Activated T-cell treated with anti-CD3 and anti-CD28 coated beads, Interleukin-2, amount 50 U/mL, for 4 hours (primary cell): ENCODE data around the gene HMX2. TPM values are rescaled to one million over a fixed set of nuclear protein-coding genes. Genes with fewer than 3 reads are reported as not detected.
"Not testable (repeated sequence)": the region's sequence is repeated elsewhere in the genome, so short reads cannot be mapped to it uniquely, and the experiment has no call there.

Experiments
- ATAC-seq, 2 donors: fragments of 200-7000 bp; cut with Tn5 transposase; one replicate each; pipeline ENCODE4 v1.10.0; 2021
- DNase-seq: peaks from one replicate; pipeline ENCODE4 v3.0.0-alpha.2; 2020
- H3K27me3 Mint-ChIP-seq: one replicate; pipeline ENCODE4 v1.8.0; 2021; ENCODE audit warnings: low read depth, mixed read lengths
- H3K36me3 Mint-ChIP-seq: one replicate; pipeline ENCODE4 v1.8.0; 2022; ENCODE audit warnings: mixed read lengths; ENCODE audit not compliant: insufficient read depth
- H3K4me1 Mint-ChIP-seq: one replicate; pipeline ENCODE4 v1.8.0; 2021; ENCODE audit warnings: low read depth, mixed read lengths
- H3K4me3 Mint-ChIP-seq: one replicate; pipeline ENCODE4 v1.8.0; 2021; ENCODE audit warnings: mild to moderate bottlenecking, moderate library complexity, mixed read lengths
- H3K9me3 Mint-ChIP-seq: one replicate; pipeline ENCODE4 v1.8.0; 2021; ENCODE audit warnings: mixed read lengths
- total RNA-seq, 3 donors: library from RNA; stranded (reverse); gene quantifications; one replicate each; pipeline ENCODE4 v1.2.1, GENCODE V29; 2021

Gene HMX2
- total RNA-seq, 3 donors from 2014 or later = 0.11 TPM; not detected in 2

DNA sequence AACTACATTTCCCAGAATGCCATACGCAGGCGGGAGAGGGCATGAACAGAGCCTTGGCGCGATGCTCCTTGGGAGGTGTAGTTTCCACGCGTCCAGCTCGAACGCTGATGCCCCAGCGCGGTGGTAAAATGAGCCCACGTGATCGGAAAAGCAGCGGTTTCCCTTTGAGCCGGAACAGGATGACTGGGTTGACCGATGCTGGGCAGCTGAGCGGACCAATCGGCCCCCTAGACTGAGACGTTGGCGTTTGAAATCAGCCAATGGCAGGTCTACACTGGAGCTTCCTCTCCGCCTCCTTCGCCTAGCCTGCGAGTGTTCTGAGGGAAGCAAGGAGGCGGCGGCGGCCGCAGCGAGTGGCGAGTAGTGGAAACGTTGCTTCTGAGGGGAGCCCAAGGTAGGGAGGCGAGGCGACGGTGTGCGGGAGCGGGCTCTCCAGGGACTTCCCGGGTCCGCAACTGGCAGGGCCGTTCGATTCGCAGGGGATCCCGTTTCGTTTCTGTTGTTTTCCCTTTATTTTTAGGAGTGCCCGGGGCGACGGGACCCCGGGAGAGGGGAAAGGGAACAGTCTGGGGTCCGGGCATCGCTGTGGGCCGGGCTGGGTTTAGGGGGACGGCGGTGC, 6.3 kb downstream of the HMX2 start, which contains the start of gene BUB3:
Gene BUB3 (plus strand): TSS at position 311 of the 619 bp plus-strand sequence. CDS start 516 bp downstream, outside the sequence.
- Mint-ChIP-seq H3K9me3 (no peaks in the 10 kb centered on the region), H3K27me3 (peaks cover 17% of the 10 kb centered on the region), H3K4me3 (peak within 1 kb of the TSS; percentile 91), H3K36me3 (peaks cover 34% of the 10 kb centered on the region), H3K4me1 (peaks cover 69% of the 10 kb centered on the region)
- DNase-seq = peak; percentile 90
- peak; percentile 92 to 94 for ATAC-seq

DNA sequence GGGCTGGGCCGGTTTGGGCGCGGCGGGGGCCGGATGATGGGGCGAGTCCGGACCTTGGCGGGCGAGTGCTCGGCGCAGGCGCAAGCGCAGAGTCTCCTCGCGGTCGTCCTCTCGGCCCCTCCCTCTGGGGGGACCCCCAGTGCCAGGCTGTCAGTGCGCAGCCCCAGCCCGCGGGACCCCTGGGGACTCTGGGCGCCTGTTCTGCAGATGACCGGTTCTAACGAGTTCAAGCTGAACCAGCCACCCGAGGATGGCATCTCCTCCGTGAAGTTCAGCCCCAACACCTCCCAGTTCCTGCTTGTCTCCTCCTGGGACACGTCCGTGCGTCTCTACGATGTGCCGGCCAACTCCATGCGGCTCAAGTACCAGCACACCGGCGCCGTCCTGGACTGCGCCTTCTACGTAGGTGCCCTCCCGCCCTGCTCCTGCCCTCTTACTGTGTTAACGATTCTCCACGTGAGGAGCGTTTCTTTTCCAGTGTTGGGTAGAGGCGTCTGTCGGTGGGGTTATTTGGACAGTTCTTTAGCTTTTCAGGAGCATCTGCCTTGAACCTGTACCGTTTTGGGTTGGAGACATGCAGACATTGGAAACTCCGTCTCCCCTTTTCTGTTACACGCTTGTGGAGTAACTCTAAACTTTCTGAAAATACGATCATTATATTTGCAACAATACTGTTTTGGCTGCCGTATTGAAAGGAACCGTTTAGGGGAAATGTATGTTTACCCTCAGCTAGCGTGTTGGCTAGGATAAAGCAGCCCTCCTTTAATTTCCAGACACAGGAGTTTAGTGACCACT, 7.0 kb downstream of the HMX2 start:
- peaks cover 15% of the 10 kb centered on the region for H3K27me3 Mint-ChIP-seq
- ATAC-seq = peak; percentile 44 to 50
- H3K9me3 Mint-ChIP-seq = no peaks in the 10 kb centered on the region
- H3K4me3 Mint-ChIP-seq = peak overlapping the region; percentile 91
- H3K36me3 Mint-ChIP-seq = peaks cover 38% of the 10 kb centered on the region
- H3K4me1 Mint-ChIP-seq = peaks cover 73% of the 10 kb centered on the region
- DNase-seq = peak; percentile 21

DNA sequence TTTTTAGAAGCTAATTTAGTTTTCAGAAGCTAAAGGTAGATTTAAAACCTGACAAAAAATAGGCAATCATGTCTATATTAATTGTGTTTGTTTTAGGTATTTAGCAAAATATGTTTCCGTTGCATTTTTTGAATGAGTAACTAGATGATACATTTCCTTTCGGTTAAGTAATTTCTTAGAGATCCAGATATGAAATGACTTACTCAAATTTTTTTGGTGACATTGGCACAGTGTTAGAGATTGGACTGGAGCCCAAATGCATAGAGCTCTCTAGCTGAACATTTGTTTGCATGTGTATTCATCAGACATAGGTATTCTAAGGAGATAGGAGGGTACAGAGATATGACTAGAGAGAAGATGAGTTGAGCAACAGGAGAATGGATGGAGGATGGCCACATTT, 8.1 kb downstream of the HMX2 start:
- ATAC-seq = no peak
- peaks cover 45% of the 10 kb centered on the region for H3K36me3 Mint-ChIP-seq

DNA sequence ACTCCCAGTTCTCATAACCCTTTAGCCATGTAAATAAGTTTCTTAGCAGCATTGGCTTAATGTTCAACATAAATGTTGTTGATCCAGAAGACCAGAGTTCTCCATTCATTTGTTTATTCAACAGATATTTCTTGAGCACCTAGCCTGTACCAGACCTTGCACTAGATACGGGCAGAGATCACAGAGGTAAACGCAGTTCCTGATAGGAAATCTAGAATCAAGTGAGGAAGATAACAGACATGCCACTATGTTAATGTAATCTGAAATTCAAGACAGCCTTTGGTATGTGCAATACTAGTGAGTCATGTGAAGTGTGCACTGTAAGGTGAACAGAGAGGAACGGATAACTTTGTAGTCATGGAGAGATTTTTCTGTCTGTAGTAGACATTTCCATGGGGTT, 9.3 kb downstream of the HMX2 start:
- Mint-ChIP-seq H3K36me3 (peaks cover 54% of the 10 kb centered on the region), H3K9me3 (no peaks in the 10 kb centered on the region), H3K27me3 (no peaks in the 10 kb centered on the region), H3K4me3 (peak overlapping the region; percentile 2), H3K4me1 (peaks cover 76% of the 10 kb centered on the region)
- ATAC-seq (no peak), DNase-seq (no peak)

More for the DNA sequence above, 8.1 kb downstream of the HMX2 start:
- DNase-seq = no peak
- Mint-ChIP-seq H3K4me3 (peak overlapping the region; percentile 91), H3K9me3 (no peaks in the 10 kb centered on the region), H3K27me3 (peaks cover 5% of the 10 kb centered on the region), H3K4me1 (peaks cover 74% of the 10 kb centered on the region)

DNA sequence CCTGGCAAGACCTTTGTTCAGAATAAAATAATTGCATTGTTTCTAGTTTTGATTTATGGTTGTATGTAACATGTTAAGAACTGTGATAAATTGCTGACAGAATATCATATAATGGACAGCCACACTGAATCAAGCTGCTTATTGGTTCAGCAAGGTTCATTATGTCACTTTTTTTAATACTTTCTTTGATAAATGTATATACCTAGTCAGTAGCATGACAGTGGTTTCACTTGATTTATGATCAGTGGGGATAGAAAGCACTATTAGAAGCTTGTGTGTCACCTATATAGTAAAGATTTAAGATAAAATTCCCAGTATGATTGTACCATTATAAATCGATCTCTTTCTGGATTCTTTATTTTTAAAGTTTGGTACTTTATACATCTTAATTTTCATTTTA, 10.7 kb downstream of the HMX2 start:
- H3K36me3 Mint-ChIP-seq = peaks cover 62% of the 10 kb centered on the region
- H3K9me3 Mint-ChIP-seq = no peaks in the 10 kb centered on the region
- peaks cover 73% of the 10 kb centered on the region for H3K4me1 Mint-ChIP-seq
- DNase-seq (no peak), ATAC-seq (no peak)
- peak overlapping the region; percentile 9 for H3K4me3 Mint-ChIP-seq
- H3K27me3 Mint-ChIP-seq = no peaks in the 10 kb centered on the region

DNA sequence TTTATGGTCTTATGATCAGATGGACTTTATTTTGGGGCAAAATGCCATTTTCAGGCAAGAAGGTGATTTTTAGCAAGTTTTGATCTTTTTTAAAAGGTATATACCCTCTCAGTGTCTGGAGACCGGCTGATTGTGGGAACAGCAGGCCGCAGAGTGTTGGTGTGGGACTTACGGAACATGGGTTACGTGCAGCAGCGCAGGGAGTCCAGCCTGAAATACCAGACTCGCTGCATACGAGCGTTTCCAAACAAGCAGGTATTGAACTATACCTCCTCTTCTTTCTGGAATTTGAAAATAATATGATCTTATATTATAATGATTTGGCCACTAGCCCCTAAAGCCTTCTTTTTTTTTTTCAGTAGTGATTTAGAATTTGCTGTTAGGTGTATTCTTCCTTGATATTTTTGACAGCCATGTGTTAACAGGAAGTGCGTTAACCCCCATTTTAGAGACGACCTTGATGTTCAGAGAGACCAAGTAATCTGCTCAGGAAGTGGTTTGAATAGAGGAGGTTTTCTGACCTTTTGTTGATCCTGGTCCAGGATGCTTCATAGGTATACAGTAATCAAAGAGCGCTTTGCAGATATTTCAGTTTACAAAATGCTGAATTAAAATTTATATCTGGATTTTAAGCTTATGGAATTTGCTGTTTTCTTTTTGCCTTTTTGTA, 12.5 kb downstream of the HMX2 start:
- ATAC-seq = peak; percentile 71 to 82
- peaks cover 68% of the 10 kb centered on the region for H3K4me1 Mint-ChIP-seq
- H3K36me3 Mint-ChIP-seq = peaks cover 66% of the 10 kb centered on the region
- H3K4me3 Mint-ChIP-seq = peak overlapping the region; percentile 42
- no peak for DNase-seq
- H3K9me3 Mint-ChIP-seq = no peaks in the 10 kb centered on the region
- no peaks in the 10 kb centered on the region for H3K27me3 Mint-ChIP-seq

DNA sequence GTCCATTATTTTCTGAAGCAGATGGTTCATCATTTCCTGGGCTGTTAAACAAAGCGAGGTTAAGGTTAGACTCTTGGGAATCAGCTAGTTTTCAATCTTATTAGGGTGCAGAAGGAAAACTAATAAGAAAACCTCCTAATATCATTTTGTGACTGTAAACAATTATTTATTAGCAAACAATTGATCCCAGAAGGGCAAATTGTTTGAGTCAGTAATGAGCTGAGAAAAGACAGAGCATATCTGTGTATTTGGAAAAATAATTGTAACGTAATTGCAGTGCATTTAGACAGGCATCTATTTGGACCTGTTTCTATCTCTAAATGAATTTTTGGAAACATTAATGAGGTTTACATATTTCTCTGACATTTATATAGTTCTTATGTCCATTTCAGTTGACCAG, 16.4 kb downstream of the HMX2 start:
- Mint-ChIP-seq H3K4me3 (no peak overlapping the region), H3K4me1 (peaks cover 35% of the 10 kb centered on the region), H3K36me3 (peaks cover 52% of the 10 kb centered on the region), H3K27me3 (no peaks in the 10 kb centered on the region), H3K9me3 (no peaks in the 10 kb centered on the region)
- ATAC-seq (no peak), DNase-seq (no peak)

DNA sequence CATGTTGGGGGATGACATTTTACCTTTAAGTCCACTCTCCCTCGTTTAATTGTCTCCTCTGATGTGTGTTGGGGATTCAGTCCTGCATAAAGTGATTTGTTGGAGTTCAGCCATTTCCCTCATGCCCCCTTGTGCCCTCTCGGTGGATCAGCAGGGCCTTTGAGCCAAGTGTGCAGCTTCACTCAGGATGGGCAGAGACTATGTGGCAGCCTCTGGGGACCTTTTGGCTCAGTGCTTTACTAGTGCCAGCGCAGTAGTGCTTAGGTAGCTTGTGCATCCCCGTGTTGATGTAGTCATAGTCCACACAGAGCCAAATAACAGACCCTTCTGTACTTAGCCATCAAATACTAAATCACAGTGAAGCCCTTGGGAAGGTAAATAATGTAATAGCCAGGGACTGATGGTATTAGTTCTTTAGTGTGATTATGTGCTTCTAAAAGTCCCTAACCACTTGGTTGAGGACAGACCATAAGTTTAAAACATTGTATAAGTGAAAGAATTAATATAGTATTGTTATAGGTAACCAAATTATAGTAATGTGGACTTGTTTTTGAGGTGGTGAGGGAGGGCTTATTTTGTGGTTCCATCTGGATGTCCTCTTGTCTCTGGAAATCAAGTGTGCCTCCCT, 17.6 kb downstream of the HMX2 start:
- Mint-ChIP-seq H3K36me3 (peaks cover 49% of the 10 kb centered on the region), H3K9me3 (no peaks in the 10 kb centered on the region), H3K4me3 (no peak overlapping the region), H3K27me3 (no peaks in the 10 kb centered on the region), H3K4me1 (peaks cover 23% of the 10 kb centered on the region)
- DNase-seq (no peak), ATAC-seq (no peak)

DNA sequence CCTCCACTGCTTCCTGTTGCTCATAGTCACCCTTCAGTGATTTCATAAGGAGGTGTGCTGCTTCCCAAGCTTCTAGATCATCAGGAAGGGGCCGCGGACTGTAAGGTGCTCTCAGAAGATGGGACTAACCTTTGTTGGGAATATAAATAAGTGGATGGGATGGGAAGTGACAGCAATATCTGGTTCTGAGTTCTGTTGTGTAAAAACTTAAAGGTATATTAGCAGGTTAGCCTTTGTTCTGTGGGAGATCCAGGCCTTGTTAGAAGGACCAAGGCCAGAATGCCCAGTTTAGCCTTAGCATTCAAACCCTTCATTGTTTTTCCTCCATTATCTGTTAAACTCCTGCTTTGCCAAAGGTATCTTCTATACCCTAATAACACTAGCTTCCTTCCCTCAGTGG, 18.7 kb downstream of the HMX2 start:
- DNase-seq = no peak
- ATAC-seq = no peak
- no peaks in the 10 kb centered on the region for H3K27me3 Mint-ChIP-seq
- no peaks in the 10 kb centered on the region for H3K9me3 Mint-ChIP-seq
- H3K36me3 Mint-ChIP-seq = peaks cover 45% of the 10 kb centered on the region
- H3K4me3 Mint-ChIP-seq = no peak overlapping the region
- H3K4me1 Mint-ChIP-seq = peaks cover 13% of the 10 kb centered on the region

DNA sequence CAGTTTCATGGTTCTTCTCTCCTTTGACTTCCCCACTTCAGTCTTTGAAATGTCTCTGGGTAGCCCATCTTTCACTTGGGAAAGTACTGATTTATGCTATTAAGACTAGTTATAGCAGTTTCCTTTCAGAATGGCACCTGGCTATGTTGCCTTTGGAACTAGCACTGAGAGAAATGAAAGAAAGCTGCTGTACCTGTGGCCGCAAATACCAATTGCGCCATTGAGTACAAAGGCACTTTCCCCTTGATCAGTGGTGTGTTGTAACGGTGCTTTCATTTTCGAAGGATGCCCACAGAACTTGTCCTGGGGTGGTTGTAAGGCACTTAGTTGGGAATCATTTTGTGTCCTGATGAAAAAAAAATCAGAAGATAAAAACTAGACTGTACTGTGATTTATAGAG, 23.0 kb downstream of the HMX2 start:
- no peak for ATAC-seq

DNA sequence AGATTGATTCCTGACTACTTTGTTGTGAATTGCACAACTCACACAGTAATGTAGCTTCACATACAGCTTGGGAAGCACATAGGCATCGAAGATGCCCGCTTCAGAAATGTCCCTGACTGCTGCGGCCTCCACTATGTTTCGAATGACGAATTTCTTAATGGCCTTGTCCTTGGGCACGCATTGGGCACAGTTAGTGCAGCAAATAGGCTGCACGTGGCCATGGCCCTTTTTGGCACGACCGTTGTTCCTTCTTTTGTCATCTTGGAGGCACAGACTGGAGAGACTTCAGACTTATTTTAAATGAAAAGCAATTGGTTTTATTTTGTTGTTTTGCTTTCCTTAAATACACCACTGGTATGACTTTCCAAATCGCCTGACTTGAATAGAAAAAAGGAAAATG, 23.7 kb downstream of the HMX2 start:
- not testable (repeated sequence) for H3K4me3 Mint-ChIP-seq, ATAC-seq, DNase-seq, H3K9me3 Mint-ChIP-seq, H3K4me1 Mint-ChIP-seq, H3K27me3 Mint-ChIP-seq
- peaks cover 41% of the 10 kb centered on the region for H3K36me3 Mint-ChIP-seq

More for the DNA sequence above, 23.0 kb downstream of the HMX2 start:
- peaks cover 5% of the 10 kb centered on the region for H3K4me1 Mint-ChIP-seq
- no peaks in the 10 kb centered on the region for H3K9me3 Mint-ChIP-seq
- no peak for DNase-seq
- H3K36me3 Mint-ChIP-seq = peaks cover 37% of the 10 kb centered on the region
- H3K4me3 Mint-ChIP-seq = no peak overlapping the region
- H3K27me3 Mint-ChIP-seq = no peaks in the 10 kb centered on the region

DNA sequence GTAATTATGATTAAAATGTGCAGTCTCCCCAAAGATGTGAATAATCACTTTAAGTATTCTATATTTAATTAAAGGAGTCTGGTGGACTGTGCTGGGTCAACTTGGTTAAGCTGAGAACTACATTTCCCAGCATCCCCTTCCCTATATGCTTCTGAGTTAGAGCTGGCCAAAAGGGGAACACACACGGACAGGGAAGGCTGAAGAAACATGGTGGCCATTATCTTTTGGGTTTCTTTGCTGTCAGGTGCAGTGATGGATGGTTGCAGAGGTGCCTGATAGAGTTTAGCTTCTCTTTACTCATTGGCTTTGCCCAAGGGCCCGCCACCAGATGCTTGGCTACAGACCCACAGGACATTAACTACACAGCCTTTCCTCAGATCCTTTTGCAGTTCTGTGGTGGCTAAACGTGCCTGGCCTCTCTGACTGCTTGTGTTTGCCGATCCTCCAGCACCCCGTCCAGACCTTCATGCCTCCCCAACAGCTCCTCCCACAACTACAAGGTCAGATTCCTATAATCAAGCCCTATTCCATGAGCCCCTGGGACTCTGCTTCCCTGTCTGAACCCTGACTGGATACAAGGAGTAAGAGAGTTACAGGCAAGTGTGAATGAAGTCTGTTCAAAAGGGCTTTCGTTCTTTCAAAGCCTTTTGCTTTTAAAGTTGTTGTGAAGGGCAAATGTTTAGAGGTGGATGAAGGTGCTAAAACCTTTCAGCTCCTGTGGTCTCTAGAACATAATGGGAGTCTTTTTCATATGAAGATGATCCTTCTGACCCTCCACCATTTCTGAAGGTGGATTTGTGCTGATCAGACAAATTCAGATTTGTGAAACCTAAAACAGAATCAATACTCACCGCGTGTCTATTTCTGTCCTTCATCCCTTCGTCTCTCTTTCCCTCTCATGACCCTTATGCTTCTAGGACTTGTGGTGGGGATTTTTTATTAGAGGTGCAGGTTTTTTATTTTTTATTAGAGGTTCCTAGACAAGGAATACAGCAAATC, 27.8 kb downstream of the HMX2 start:
- no peaks in the 10 kb centered on the region for H3K4me1 Mint-ChIP-seq
- peaks cover 3% of the 10 kb centered on the region for H3K9me3 Mint-ChIP-seq
- H3K36me3 Mint-ChIP-seq = peaks cover 46% of the 10 kb centered on the region
- ATAC-seq (no peak), DNase-seq (no peak)
- no peaks in the 10 kb centered on the region for H3K27me3 Mint-ChIP-seq
- H3K4me3 Mint-ChIP-seq = no peak overlapping the region

DNA sequence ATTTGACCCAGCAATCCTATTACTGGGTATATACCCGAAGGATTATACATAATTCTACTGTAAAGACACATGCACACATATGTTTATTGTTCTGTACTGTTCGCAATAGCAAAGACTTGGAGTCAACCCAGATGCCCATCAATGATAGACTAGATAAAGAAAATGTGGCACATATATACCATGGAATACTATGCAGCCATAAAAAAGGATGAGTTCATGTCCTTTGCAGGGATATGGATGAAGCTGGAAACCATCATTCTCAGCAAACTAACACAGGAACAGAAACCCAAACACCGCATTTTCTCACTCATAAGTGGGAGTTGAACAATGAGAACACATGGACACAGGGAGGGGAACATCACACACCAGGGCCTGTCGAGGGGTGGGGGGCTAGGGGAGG, 30.5 kb downstream of the HMX2 start:
- H3K9me3 Mint-ChIP-seq, H3K27me3 Mint-ChIP-seq, ATAC-seq, H3K4me1 Mint-ChIP-seq, DNase-seq, H3K4me3 Mint-ChIP-seq: not testable (repeated sequence)
- peaks cover 45% of the 10 kb centered on the region for H3K36me3 Mint-ChIP-seq
